HEK293T (cell line): ENCODE results near the gene RGS7.

Source experiments
- CTBP1 ChIP-seq: fragments of 450-650 bp; IDR thresholded peaks from 2 replicates; pipeline ENCODE4 v1.6.1; 2016; ENCODE audit warnings: borderline replicate concordance
- LEF1 ChIP-seq: fragments of 450-650 bp; IDR thresholded peaks from 2 replicates; pipeline ENCODE4 v1.6.1; 2017; ENCODE audit warnings: mild to moderate bottlenecking, borderline replicate concordance
- SP1 ChIP-seq: fragments of 450-650 bp; IDR thresholded peaks from 2 replicates; pipeline ENCODE4 v1.6.1; 2017

DNA sequence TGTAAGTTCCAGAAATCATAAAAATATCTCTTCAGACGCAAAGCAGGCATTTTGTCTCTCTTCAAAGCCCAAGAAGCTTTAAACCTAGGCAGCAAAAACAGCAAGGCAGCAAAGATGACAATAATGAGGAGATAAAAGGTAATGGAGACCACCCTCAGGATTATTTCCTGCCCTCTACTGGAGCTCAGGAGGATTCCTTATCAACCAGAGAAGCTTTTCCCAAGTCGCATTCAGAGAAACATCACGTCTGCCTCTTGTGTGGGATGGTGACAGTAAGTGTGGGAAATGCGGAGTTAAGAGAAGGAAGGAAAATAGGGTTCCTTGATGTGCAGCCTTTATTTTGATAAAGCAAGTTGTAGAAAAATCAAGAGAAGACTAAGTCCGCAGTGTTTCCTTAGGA, 365.8 kb downstream of the RGS7 start:
- TF ChIP-seq SP1 (no peak), CTBP1 (no peak), LEF1 (no peak)
